SU-DHL-6 (cell line): ENCODE measurements around the gene ATG9B.

Source experiments
- H2AFZ ChIP-seq: fragments of 200-600 bp; sonication (generic); 2 replicates; pipeline ENCODE4 v1.6.1; 2014; ENCODE audit warnings: low read depth, mild to moderate bottlenecking, moderate library complexity, mixed read lengths, antibody characterized with exemption, low read length; ENCODE audit not compliant: severe bottlenecking
- H3F3A ChIP-seq: fragments of 200-600 bp; shearing (Covaris generic); 2 replicates; pipeline ENCODE4 v1.6.0; 2016; ENCODE audit warnings: antibody characterized with exemption, mild to moderate bottlenecking; ENCODE audit not compliant: insufficient read depth
- H3K27ac ChIP-seq: fragments of 200-600 bp; sonication (generic); 2 replicates; pipeline ENCODE4 v1.5.1; 2016; ENCODE audit warnings: low read depth, mild to moderate bottlenecking, low read length, moderate library complexity, mixed read lengths
- H3K27me3 ChIP-seq: fragments of 200-600 bp; sonication (generic), shearing (Covaris generic); 2 replicates; pipeline ENCODE4 v1.6.0; 2014; ENCODE audit warnings: mild to moderate bottlenecking, low read length
- H3K36me3 ChIP-seq: fragments of 200-600 bp; sonication (generic); 2 replicates; pipeline ENCODE4 v1.6.1; 2014; ENCODE audit warnings: mild to moderate bottlenecking, low read length, mixed read lengths
- H3K4me2 ChIP-seq: fragments of 300-600, 200-600 bp; shearing (Covaris generic), sonication (generic); 2 replicates; pipeline ENCODE4 v1.6.0; 2014; ENCODE audit warnings: low read length, low read depth, mild to moderate bottlenecking; ENCODE audit not compliant: poor library complexity, severe bottlenecking
- H3K4me3 ChIP-seq: fragments of 200-600 bp; sonication (generic); 2 replicates; pipeline ENCODE4 v1.5.1; 2014; ENCODE audit warnings: antibody characterized with exemption, low read length, mild to moderate bottlenecking, mixed read lengths; ENCODE audit not compliant: insufficient read depth, poor library complexity, severe bottlenecking
- H3K79me2 ChIP-seq: fragments of 200-600 bp; sonication (generic); 2 replicates; pipeline ENCODE4 v1.6.1; 2014; ENCODE audit warnings: mild to moderate bottlenecking, low read length, moderate library complexity; ENCODE audit not compliant: insufficient read depth
- H3K9ac ChIP-seq: fragments of 200-600 bp; sonication (generic); 2 replicates; pipeline ENCODE4 v1.7.0; 2014; ENCODE audit warnings: mild to moderate bottlenecking, low read length
- H3K9me2 ChIP-seq: fragments of 200-600 bp; sonication (generic); replicated peaks from 2 replicates; pipeline ENCODE4 v1.6.1; 2014; ENCODE audit warnings: low read length; ENCODE audit not compliant: insufficient read depth
- H3K9me3 ChIP-seq: fragments of 200-600 bp; sonication (generic); 2 replicates; pipeline ENCODE4 v1.6.1; 2014; ENCODE audit warnings: low read length, mixed read lengths; ENCODE audit not compliant: insufficient read depth
- H4K20me1 ChIP-seq: fragments of 200-600 bp; sonication (generic); 2 replicates; pipeline ENCODE4 v1.6.1; 2014; ENCODE audit warnings: low read depth, mild to moderate bottlenecking, antibody characterized with exemption, low read length, moderate library complexity, mixed read lengths
- EZH2phosphoT487 ChIP-seq: fragments of 200-600 bp; sonication (generic), shearing (Covaris generic); conservative IDR thresholded peaks from 2 replicates; pipeline ENCODE4 v1.6.1; 2018; ENCODE audit warnings: mild to moderate bottlenecking, antibody characterized with exemption, low read length, moderate library complexity, mixed read lengths
- TF ChIP-seq, protein P1 (sequence below): fragments of 200-600 bp; sonication (generic); IDR thresholded peaks from one replicate; pipeline ENCODE4 v1.5.1; 2017; ENCODE audit warnings: antibody characterized with exemption, mild to moderate bottlenecking, low read length, moderate library complexity; ENCODE audit not compliant: insufficient read depth, poor library complexity, severe bottlenecking

The ATG9B gene

DNA sequence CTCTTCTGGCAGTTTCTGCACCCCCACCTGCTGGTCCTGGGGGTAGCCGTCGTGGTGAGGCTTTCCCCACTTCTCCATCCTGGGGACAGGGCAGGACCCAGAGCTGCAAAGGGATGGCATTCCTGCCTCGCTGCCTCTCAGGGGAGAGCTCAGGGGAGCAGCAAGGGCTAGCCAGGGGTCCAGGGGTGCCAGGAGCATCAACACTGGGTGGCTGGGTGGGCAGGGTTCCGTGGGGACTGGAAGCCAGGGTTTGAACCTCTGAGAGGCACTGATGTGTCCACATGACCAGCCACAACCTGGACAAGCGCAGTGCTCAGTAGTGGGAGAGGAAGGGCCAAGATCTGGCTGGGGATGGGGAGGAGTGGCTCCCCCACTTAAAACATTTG is 9.6 kb upstream of the ATG9B start:
- H3F3A ChIP-seq = no peaks in the 10 kb centered on the region
- no peaks in the 10 kb centered on the region for H3K36me3 ChIP-seq
- H3K9ac ChIP-seq = no peak overlapping the region
- H4K20me1 ChIP-seq = no peaks in the 10 kb centered on the region
- H2AFZ ChIP-seq = no peak overlapping the region
- TF ChIP-seq EZH2phosphoT487 = no peak
- TF ChIP-seq, protein P1, sequence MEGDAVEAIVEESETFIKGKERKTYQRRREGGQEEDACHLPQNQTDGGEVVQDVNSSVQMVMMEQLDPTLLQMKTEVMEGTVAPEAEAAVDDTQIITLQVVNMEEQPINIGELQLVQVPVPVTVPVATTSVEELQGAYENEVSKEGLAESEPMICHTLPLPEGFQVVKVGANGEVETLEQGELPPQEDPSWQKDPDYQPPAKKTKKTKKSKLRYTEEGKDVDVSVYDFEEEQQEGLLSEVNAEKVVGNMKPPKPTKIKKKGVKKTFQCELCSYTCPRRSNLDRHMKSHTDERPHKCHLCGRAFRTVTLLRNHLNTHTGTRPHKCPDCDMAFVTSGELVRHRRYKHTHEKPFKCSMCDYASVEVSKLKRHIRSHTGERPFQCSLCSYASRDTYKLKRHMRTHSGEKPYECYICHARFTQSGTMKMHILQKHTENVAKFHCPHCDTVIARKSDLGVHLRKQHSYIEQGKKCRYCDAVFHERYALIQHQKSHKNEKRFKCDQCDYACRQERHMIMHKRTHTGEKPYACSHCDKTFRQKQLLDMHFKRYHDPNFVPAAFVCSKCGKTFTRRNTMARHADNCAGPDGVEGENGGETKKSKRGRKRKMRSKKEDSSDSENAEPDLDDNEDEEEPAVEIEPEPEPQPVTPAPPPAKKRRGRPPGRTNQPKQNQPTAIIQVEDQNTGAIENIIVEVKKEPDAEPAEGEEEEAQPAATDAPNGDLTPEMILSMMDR = no peak
- no peak overlapping the region for H3K4me2 ChIP-seq
- no peak overlapping the region for H3K27ac ChIP-seq
- H3K27me3 ChIP-seq = no peaks in the 10 kb centered on the region
- no peak overlapping the region for H3K4me3 ChIP-seq
- H3K79me2 ChIP-seq = peaks cover 9% of the 10 kb centered on the region; the same call in 1 of the 2 replicates
- H3K9me2 ChIP-seq = no peaks in the 10 kb centered on the region
- no peaks in the 10 kb centered on the region for H3K9me3 ChIP-seq

DNA sequence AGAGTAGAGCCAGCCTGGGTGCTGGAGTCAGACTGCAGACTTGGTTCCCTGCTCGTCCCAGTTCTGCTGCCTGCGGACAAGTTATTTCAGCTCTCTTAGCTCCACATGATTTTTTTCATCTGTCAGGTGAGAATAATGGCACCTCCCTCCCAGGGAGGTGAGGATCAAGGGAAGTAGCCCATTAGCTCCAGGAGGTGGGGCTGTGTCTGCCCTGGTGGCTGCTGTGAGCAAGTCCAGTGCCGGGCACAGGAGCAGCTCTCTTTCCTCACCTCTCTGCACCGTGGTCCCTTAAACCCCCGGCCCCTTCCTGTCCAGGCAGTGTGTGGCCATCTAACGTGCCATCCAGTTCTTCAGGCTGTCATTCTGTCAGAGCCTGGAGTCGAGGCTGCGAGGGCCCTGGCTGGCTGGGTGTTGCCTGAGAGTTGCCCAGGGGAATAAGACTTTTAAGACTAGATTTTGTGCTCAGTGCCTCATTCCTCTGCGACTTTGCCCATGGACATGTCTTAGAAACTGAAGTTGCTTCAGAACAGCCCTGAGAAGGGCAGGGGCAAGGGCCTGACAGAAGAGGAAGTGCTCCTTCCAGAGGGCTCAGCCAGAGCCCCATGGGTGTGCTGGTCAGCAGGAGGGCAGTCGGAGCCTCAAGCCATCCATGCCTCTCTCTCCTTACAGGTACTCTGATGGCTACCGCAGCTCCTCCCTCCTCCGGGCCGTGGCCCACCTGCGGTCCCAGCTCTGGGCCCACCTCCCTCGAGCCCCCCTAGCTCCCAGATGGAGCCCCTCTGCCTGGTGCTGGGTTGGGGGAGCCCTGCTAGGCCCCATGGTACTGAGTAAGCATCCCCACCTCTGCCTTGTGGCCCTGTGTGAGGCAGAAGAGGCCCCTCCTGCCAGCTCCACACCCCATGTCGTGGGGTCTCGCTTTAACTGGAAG is 8.9 kb upstream of the ATG9B start:
- no peaks in the 10 kb centered on the region for H3K36me3 ChIP-seq
- no peak overlapping the region for H2AFZ ChIP-seq

DNA sequence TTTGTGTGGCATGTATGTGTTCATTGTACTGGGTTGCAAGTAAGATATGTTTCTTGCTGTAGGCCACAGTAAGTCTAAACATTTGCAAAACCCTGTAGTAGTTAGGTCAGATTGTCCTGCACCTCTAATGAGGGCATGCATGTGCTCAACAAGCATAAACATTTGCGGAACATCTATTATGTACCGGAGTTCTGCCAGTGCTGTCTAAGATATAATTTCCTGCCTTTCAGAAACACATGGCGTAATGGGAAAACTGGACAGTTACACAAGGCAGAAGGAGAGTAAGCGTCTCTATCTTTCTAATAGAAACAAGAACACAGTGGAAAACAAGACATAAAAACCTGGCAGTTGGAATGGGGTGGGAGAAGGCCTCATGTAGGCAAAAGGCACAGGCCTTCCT is 6.7 kb upstream of the ATG9B start:
- no peak for TF ChIP-seq EZH2phosphoT487
- TF ChIP-seq, protein P1 = no peak

More for the DNA sequence above, 8.9 kb upstream of the ATG9B start:
- TF ChIP-seq EZH2phosphoT487 = no peak
- TF ChIP-seq, protein P1 = no peak
- Histone ChIP-seq H3K4me2 (no peak overlapping the region), H3K79me2 (peaks cover 12% of the 10 kb centered on the region; the same call in 1 of the 2 replicates), H3K9me2 (no peaks in the 10 kb centered on the region), H3F3A (no peaks in the 10 kb centered on the region), H3K27me3 (no peaks in the 10 kb centered on the region), H3K9me3 (no peaks in the 10 kb centered on the region), H4K20me1 (no peaks in the 10 kb centered on the region), H3K9ac (no peak overlapping the region), H3K27ac (no peak overlapping the region), H3K4me3 (no peak overlapping the region)

More for the DNA sequence above, 6.7 kb upstream of the ATG9B start:
- no peak overlapping the region for H3K4me2 ChIP-seq
- no peak overlapping the region for H3K4me3 ChIP-seq
- no peaks in the 10 kb centered on the region for H3K9me3 ChIP-seq
- no peaks in the 10 kb centered on the region for H4K20me1 ChIP-seq
- no peaks in the 10 kb centered on the region for H3F3A ChIP-seq
- H3K9me2 ChIP-seq = no peaks in the 10 kb centered on the region
- no peaks in the 10 kb centered on the region for H3K36me3 ChIP-seq
- H3K27ac ChIP-seq = no peak overlapping the region
- H3K9ac ChIP-seq = no peak overlapping the region
- H3K79me2 ChIP-seq = peaks cover 12% of the 10 kb centered on the region; the same call in 1 of the 2 replicates
- no peaks in the 10 kb centered on the region for H3K27me3 ChIP-seq
- no peak overlapping the region for H2AFZ ChIP-seq
